Body of pancreas (tissue), 4 donors: ENCODE measurements around the gene NRDE2. TPM values are rescaled to one million over a fixed set of nuclear protein-coding genes. Genes with fewer than 3 reads are reported as not detected.

Experiments used
- ATAC-seq: fragments of 150-250 bp; one replicate; pipeline ENCODE4 v1.9.1; 2016
- DNase-seq, 4 donors: peaks; one replicate each; pipeline ENCODE4 v3.0.0-alpha.2; 2019
- H3K27ac ChIP-seq, 4 donors: fragments of 200-600 bp; sonication (generic); 1 replicate in 3 of 4; 2 replicates in 1 of 4; pipeline versions ENCODE4 v1.5.1 to v1.6.1; 2016 to 2019; ENCODE audit warnings: mild to moderate bottlenecking in 1 of 4, mixed read lengths in 1 of 4, moderate library complexity in 1 of 4
- H3K27me3 ChIP-seq, 2 donors: fragments of 200-600 bp; sonication (generic); one replicate each; pipeline ENCODE4 v1.6.0; 2016; ENCODE audit warnings: mild to moderate bottlenecking in 1 of 2
- H3K36me3 ChIP-seq, 2 donors: fragments of 200-600 bp; sonication (generic); replicated peaks in 1 of 2; 2 replicates each; pipeline ENCODE4 v1.5.1; 2016; ENCODE audit warnings: low read depth in 2 of 2; ENCODE audit not compliant: insufficient read depth in 1 of 2
- H3K4me1 ChIP-seq: fragments of 200-600 bp; sonication (generic); one replicate; pipeline ENCODE4 v1.6.0; 2016
- H3K4me3 ChIP-seq, 2 donors: fragments of 200-600 bp; sonication (generic); 1 replicate in 1 of 2; 2 replicates in 1 of 2; pipeline ENCODE4 v1.5.1; 2016 to 2019
- H3K9me3 ChIP-seq, 3 donors: fragments of 200-600 bp; sonication (generic); 1 replicate in 2 of 3; 2 replicates in 1 of 3; pipeline ENCODE4 v1.5.1; 2016
- CTCF ChIP-seq, 7 experiments: fragments of 450-650 bp in 4 of 7; fragments of 200-600 bp in 3 of 7; sonication (generic) in 3 of 7; IDR thresholded peaks; one replicate each; pipeline ENCODE4 v1.5.1; 2016 to 2019; ENCODE audit warnings: antibody characterized with exemption in 7 of 7
- POLR2A ChIP-seq, 3 donors: fragments of 450-650 bp; IDR thresholded peaks; one replicate each; pipeline ENCODE4 v1.6.1; 2016; ENCODE audit warnings: antibody characterized with exemption in 3 of 3, mild to moderate bottlenecking in 2 of 3
- WGBS, 2 donors: methylation state at CpG; one replicate each; pipeline ENCODE4 v1.1.5; 2017; 5-methylcytosine and 5-hydroxymethylcytosine counted together
- intact Hi-C: fragments of 100-400 bp; cut with DNase I; formaldehyde crosslinking; loops from one replicate; pipeline ENCODE4 v1.15.1; 2023
- total RNA-seq, 2 donors: library from RNA; depleted of rRNA; stranded (reverse); fragments of >200 nt; gene quantifications; one replicate each; pipeline ENCODE4 v1.1.0, GENCODE V29; 2016

NRDE2 gene
- total RNA-seq, 2 donors from 2014 or later: 11.7 to 65.6 TPM

GRCh38 chr14:90301668-90302090 lies 30.1 kb downstream of the NRDE2 start:
- peaks cover 12% of the 10 kb centered on the region for H3K4me1 ChIP-seq
- intact Hi-C loops: no loop called here
- H3K9me3 ChIP-seq: no peaks in the 10 kb centered on the region
- 32 to 44% methylated on average over 5 of the region's 5 CpGs for WGBS, 2 donors
- TF ChIP-seq CTCF (IDR thresholded peaks at IDR 0.05) (peak in 6 of 7 experiments; percentile 36 to 67 (median 58)), POLR2A (IDR thresholded peaks at IDR 0.05) (no peak)
- peak overlapping the region in 1 of 4 donors; percentile 19 for H3K27ac ChIP-seq
- ATAC-seq (peak; percentile 82), DNase-seq (no peak)
- H3K4me3 ChIP-seq: no peak overlapping the region
- no peaks in the 10 kb centered on the region for H3K27me3 ChIP-seq
- peaks cover 0 to 8% of the 10 kb centered on the region in 2 donors for H3K36me3 ChIP-seq

GRCh38 chr14:90301122-90301521 lies 30.6 kb downstream of the NRDE2 start:
- no peak for ATAC-seq
- peaks cover 0 to 10% of the 10 kb centered on the region in 2 donors for H3K36me3 ChIP-seq
- H3K27me3 ChIP-seq: no peaks in the 10 kb centered on the region
- no peak overlapping the region for H3K27ac ChIP-seq
- no peak for DNase-seq
- no peak overlapping the region for H3K4me3 ChIP-seq
- no peaks in the 10 kb centered on the region for H3K9me3 ChIP-seq
- H3K4me1 ChIP-seq: peaks cover 12% of the 10 kb centered on the region
- TF ChIP-seq CTCF (IDR thresholded peaks at IDR 0.05) (no peak), POLR2A (IDR thresholded peaks at IDR 0.05) (no peak)
- WGBS, 2 donors: 76 to 87% methylated on average over 6 of the region's 6 CpGs
- intact Hi-C loops: no loop called here

DNA sequence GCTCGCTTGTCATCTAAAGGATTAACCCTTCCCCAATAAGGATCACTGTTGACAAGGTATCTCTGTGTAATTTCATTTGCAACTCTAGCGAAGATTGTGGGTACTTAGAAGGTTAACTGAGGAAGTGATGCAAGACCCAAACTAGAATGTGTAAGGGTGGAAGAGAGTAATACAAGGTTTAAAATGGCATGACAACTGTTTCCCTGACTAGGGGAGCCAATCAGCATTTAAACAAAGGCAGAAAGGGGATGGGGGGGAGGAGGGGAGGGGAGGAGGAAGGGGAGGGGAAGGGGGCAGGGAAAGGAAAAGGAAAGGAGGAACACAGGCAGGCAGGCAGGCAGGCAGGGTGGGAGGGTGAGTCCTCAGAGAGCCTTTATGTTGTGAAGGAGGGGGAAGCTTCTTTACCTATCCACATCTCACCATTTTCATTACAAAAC lies 31.1 kb downstream of the NRDE2 start:
- Histone ChIP-seq H3K9me3 (no peaks in the 10 kb centered on the region), H3K27ac (no peak overlapping the region), H3K4me1 (peaks cover 12% of the 10 kb centered on the region), H3K36me3 (peaks cover 0 to 10% of the 10 kb centered on the region in 2 donors), H3K4me3 (no peak overlapping the region), H3K27me3 (no peaks in the 10 kb centered on the region)
- DNase-seq (no peak), ATAC-seq (no peak)
- intact Hi-C loops: no loop called here
- 79 to 88% methylated on average over 2 of the region's 2 CpGs for WGBS, 2 donors
- TF ChIP-seq POLR2A (IDR thresholded peaks at IDR 0.05) (no peak), CTCF (IDR thresholded peaks at IDR 0.05) (no peak)

DNA sequence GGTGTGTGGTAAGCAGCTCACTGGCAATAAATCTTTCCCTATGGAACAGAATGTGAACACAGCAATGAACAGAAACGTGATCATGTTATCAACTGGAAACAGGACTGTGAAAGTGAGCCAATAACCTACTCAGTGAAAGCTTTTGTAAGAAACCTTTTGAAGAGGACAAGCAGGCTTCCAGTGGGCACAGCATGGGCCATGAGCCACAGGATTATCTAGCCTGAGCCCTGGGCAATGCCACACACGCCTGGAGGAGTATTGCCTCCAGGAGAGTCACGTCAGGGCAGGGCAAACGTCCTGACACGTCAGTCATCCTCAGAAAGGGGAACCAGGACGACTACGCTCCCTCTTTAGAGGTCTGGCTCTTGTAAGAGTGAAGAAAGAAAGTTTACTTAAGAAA lies 32.3 kb downstream of the NRDE2 start:
- intact Hi-C loops: no loop called here
- DNase-seq (peak in 1 of 4 donors; percentile 28), ATAC-seq (no peak)
- no peak overlapping the region for H3K27ac ChIP-seq
- H3K9me3 ChIP-seq: no peaks in the 10 kb centered on the region
- H3K27me3 ChIP-seq: no peaks in the 10 kb centered on the region
- peaks cover 0 to 10% of the 10 kb centered on the region in 2 donors for H3K36me3 ChIP-seq
- no peak overlapping the region for H3K4me3 ChIP-seq
- TF ChIP-seq CTCF (IDR thresholded peaks at IDR 0.05): no peak
- TF ChIP-seq POLR2A (IDR thresholded peaks at IDR 0.05): no peak
- peaks cover 12% of the 10 kb centered on the region for H3K4me1 ChIP-seq
- 45 to 52% methylated on average over 7 of the region's 7 CpGs for WGBS, 2 donors

- WGBS, 2 donors: 87 to 91% methylated on average over 11 of the region's 11 CpGs
- ATAC-seq (no peak), DNase-seq (no peak)
- H3K27ac ChIP-seq: no peak overlapping the region
- no peaks in the 10 kb centered on the region for H3K27me3 ChIP-seq
- no peaks in the 10 kb centered on the region for H3K9me3 ChIP-seq
- peaks cover 12% of the 10 kb centered on the region for H3K4me1 ChIP-seq
- no peak for TF ChIP-seq CTCF (IDR thresholded peaks at IDR 0.05)
- TF ChIP-seq POLR2A (IDR thresholded peaks at IDR 0.05): no peak
- intact Hi-C loops: no loop called here
- peaks cover 0 to 5% of the 10 kb centered on the region in 2 donors for H3K36me3 ChIP-seq
- no peak overlapping the region for H3K4me3 ChIP-seq
Observed at GRCh38 chr14:90297876-90298629, 33.7 kb downstream of the NRDE2 start.
